Measurements from ENCODE around the gene ADGRG2. TPM values are rescaled to one million over a fixed set of nuclear protein-coding genes. Genes with fewer than 3 reads are reported as not detected.

Gene ADGRG2
- total RNA-seq, 1 experiment from 2014 or later, result not detected

DNA sequence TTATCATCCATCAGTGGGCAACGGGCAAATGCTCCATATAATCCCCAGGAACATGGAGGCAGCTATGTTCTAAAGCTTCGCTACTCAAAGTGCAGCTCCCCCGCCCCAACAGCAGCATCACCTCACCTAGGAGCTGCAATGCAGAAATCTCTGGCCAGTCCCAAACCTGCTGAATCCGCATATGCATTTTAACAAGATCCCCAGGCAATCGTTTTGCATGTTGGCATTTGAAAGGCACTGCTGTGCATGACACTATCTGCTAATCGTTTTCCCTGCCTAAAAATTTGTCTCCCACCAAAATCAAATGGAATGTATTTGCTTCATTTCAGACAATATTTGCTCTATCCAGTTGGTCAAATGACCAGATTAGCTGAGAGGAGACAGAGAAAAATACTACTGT lies 15.2 kb downstream of the ADGRG2 start:
- Histone ChIP-seq H3K36me3 (ENCODE audit: control insufficient read depth, insufficient read depth, low read length) (no peaks in the 10 kb centered on the region), H3K4me3 (ENCODE audit: low read depth, low read length) (no peak overlapping the region), H3K27me3 (replicated peaks; ENCODE audit: control insufficient read depth, insufficient read depth, low read length) (no peaks in the 10 kb centered on the region; the same call in 1 of the 2 replicates), H3K9me3 (no peaks in the 10 kb centered on the region), H3K4me1 (no peaks in the 10 kb centered on the region)
- DNase-seq, result no peak
- Mint-ChIP-seq H3K27ac (ENCODE audit: unreplicated experiment) (no peak overlapping the region), H3K27me3 (ENCODE audit: insufficient read depth, unreplicated experiment) (peaks cover 29% of the 10 kb centered on the region), H3K4me1 (ENCODE audit: low read depth, unreplicated experiment) (peaks cover 8% of the 10 kb centered on the region), H3K36me3 (ENCODE audit: insufficient read depth, unreplicated experiment) (no peaks in the 10 kb centered on the region), H3K9me3 (ENCODE audit: unreplicated experiment) (peaks cover 17% of the 10 kb centered on the region), H3K4me3 (ENCODE audit: unreplicated experiment) (no peak overlapping the region)
- POLR2A ChIA-PET, result no interaction called here
- no TSS peak for BruUV-seq (replicated peaks)
- TF ChIP-seq, protein P1, sequence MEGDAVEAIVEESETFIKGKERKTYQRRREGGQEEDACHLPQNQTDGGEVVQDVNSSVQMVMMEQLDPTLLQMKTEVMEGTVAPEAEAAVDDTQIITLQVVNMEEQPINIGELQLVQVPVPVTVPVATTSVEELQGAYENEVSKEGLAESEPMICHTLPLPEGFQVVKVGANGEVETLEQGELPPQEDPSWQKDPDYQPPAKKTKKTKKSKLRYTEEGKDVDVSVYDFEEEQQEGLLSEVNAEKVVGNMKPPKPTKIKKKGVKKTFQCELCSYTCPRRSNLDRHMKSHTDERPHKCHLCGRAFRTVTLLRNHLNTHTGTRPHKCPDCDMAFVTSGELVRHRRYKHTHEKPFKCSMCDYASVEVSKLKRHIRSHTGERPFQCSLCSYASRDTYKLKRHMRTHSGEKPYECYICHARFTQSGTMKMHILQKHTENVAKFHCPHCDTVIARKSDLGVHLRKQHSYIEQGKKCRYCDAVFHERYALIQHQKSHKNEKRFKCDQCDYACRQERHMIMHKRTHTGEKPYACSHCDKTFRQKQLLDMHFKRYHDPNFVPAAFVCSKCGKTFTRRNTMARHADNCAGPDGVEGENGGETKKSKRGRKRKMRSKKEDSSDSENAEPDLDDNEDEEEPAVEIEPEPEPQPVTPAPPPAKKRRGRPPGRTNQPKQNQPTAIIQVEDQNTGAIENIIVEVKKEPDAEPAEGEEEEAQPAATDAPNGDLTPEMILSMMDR (IDR thresholded peaks at IDR 0.05; ENCODE audit: insufficient read depth in 1 of 2, low read depth in 1 of 2, low read length in 1 of 2, severe bottlenecking in 1 of 2, unreplicated experiment in 1 of 2), result no peak
- intact Hi-C loops (cut with micrococcal nuclease; ENCODE audit: unreplicated experiment), result no loop called here
- CTCF ChIA-PET, result no interaction called here

DNA sequence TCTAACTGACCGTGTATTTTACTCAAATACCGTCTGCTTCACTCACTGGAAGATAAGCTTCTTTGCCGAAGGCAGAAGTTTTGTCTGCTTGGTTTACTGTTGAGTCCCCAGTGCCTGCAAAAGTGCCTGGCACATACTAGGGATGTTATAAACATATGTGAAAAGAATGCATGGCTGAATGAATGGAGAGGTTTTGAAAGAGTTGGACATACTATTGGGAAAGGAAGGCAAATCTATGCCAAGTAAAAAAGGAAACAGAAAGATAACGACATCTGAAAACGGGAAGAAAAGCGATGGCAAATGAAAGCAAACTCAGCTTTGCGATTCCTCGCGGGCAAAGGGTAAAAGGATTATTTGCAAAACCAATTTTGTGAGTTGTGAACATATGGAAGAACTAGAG lies 21.7 kb downstream of the ADGRG2 start:
- TF ChIP-seq, protein P1 (IDR thresholded peaks at IDR 0.05; ENCODE audit: insufficient read depth in 1 of 2, low read depth in 1 of 2, low read length in 1 of 2, severe bottlenecking in 1 of 2, unreplicated experiment in 1 of 2), result no peak
- ChIA-PET POLR2A (no interaction called here), CTCF (no interaction called here)
- Mint-ChIP-seq H3K27me3 (ENCODE audit: insufficient read depth, unreplicated experiment) (peaks cover 5% of the 10 kb centered on the region), H3K4me3 (ENCODE audit: unreplicated experiment) (no peak overlapping the region), H3K4me1 (ENCODE audit: low read depth, unreplicated experiment) (no peaks in the 10 kb centered on the region), H3K36me3 (ENCODE audit: insufficient read depth, unreplicated experiment) (no peaks in the 10 kb centered on the region), H3K9me3 (ENCODE audit: unreplicated experiment) (no peaks in the 10 kb centered on the region), H3K27ac (ENCODE audit: unreplicated experiment) (no peak overlapping the region)
- intact Hi-C loops (cut with micrococcal nuclease; ENCODE audit: unreplicated experiment), result no loop called here
- DNase-seq, result no peak
- H3K4me1 ChIP-seq, result no peaks in the 10 kb centered on the region
- no peaks in the 10 kb centered on the region for H3K36me3 ChIP-seq (ENCODE audit: control insufficient read depth, insufficient read depth, low read length)
- H3K4me3 ChIP-seq (ENCODE audit: low read depth, low read length), result no peak overlapping the region
- no TSS peak for BruUV-seq (replicated peaks)
- no peaks in the 10 kb centered on the region for H3K27me3 ChIP-seq (replicated peaks; ENCODE audit: control insufficient read depth, insufficient read depth, low read length)
- H3K9me3 ChIP-seq, result no peaks in the 10 kb centered on the region

DNA sequence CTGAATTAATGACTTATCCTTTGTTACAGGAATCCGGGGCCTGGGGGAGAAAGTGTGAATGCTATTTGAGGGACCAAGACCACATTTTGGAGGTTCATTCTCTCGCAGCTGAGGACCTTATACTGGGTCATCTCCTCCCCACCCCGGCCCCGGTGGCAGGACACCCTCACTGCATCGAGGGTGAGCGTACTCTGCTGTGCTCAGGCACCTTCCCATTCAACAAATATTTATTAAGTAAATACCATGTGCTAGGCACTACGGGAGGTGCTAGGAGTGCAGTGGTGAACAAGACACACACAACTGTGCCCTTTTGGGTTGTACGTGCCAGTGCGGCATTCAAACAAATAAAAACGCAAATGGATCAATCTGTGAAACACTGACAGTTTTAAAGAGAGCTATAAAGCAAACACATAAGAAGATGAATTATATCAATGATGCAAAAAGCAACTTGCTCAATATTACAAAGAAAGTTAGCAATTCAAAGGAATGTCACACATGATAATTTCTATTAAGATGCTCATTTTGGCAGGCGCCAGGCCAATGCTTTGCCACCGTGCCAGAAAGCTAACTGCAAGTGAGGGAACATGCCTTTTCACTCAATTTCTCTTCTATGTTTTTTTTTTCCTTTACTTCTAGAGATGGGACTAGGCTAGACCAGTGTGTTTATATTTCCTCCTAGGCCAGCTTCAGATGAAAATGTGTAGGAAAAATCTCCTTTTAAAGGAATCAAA lies 24.6 kb downstream of the ADGRG2 start:
- H3K4me3 ChIP-seq (ENCODE audit: low read depth, low read length), result no peak overlapping the region
- Mint-ChIP-seq H3K36me3 (ENCODE audit: insufficient read depth, unreplicated experiment) (no peaks in the 10 kb centered on the region), H3K9me3 (ENCODE audit: unreplicated experiment) (no peaks in the 10 kb centered on the region), H3K4me3 (ENCODE audit: unreplicated experiment) (no peak overlapping the region), H3K4me1 (ENCODE audit: low read depth, unreplicated experiment) (no peaks in the 10 kb centered on the region), H3K27ac (ENCODE audit: unreplicated experiment) (no peak overlapping the region), H3K27me3 (ENCODE audit: insufficient read depth, unreplicated experiment) (peaks cover 5% of the 10 kb centered on the region)
- POLR2A ChIA-PET, result no interaction called here
- BruUV-seq (replicated peaks), result no TSS peak
- TF ChIP-seq, protein P1 (IDR thresholded peaks at IDR 0.05; ENCODE audit: insufficient read depth in 1 of 2, low read depth in 1 of 2, low read length in 1 of 2, severe bottlenecking in 1 of 2, unreplicated experiment in 1 of 2), result no peak
- no peaks in the 10 kb centered on the region for H3K4me1 ChIP-seq
- H3K9me3 ChIP-seq, result no peaks in the 10 kb centered on the region
- CTCF ChIA-PET, result no interaction called here
- H3K27me3 ChIP-seq (replicated peaks; ENCODE audit: control insufficient read depth, insufficient read depth, low read length), result no peaks in the 10 kb centered on the region
- DNase-seq, result no peak
- H3K36me3 ChIP-seq (ENCODE audit: control insufficient read depth, insufficient read depth, low read length), result no peaks in the 10 kb centered on the region
- intact Hi-C loops (cut with micrococcal nuclease; ENCODE audit: unreplicated experiment), result no loop called here
